ENCODE measurements around the gene SKIC8. TPM values are rescaled to one million over a fixed set of nuclear protein-coding genes. Genes with fewer than 3 reads are reported as not detected.

The SKIC8 gene
- total RNA-seq, 1 experiment from 2014 or later: 55.5 TPM

- no peak for DNase-seq (ENCODE audit: low spot score)
- no peaks in the 10 kb centered on the region for H3K36me3 ChIP-seq (ENCODE audit: insufficient read depth, low read length, poor library complexity, severe bottlenecking)
- H3K9me3 ChIP-seq (ENCODE audit: low read depth, low read length, poor library complexity, severe bottlenecking): no peaks in the 10 kb centered on the region
- BruUV-seq (replicated peaks): no TSS peak
- H3K4me1 ChIP-seq (ENCODE audit: insufficient read depth, low read length, poor library complexity, severe bottlenecking): peaks cover 9% of the 10 kb centered on the region
- H3K27ac ChIP-seq (ENCODE audit: low read depth, low read length, poor library complexity, severe bottlenecking): no peak overlapping the region
- H3K4me3 ChIP-seq (ENCODE audit: low read depth, low read length, poor library complexity, severe bottlenecking): no peak overlapping the region
- TF ChIP-seq EZH2 (IDR thresholded peaks at IDR 0.05; ENCODE audit: borderline replicate concordance, low read depth, low read length, poor library complexity, severe bottlenecking) (no peak), CTCF (conservative IDR thresholded peaks at IDR 0.05; ENCODE audit: low read depth, low read length) (no peak)
- no peaks in the 10 kb centered on the region for H3K27me3 ChIP-seq (replicated peaks; ENCODE audit: insufficient read depth, low read depth, low read length, poor library complexity)
- intact Hi-C loops (cut with micrococcal nuclease; ENCODE audit: unreplicated experiment): no loop called here
- ChIA-PET POLR2A (ENCODE audit: low non-redundant PET) (no interaction called here), CTCF (no interaction called here)
Measured at GRCh38 chr15:78312957-78313356, 13.5 kb upstream of the SKIC8 start.

- ChIA-PET CTCF (no interaction called here), POLR2A (ENCODE audit: low non-redundant PET) (no interaction called here)
- Histone ChIP-seq H3K9me3 (ENCODE audit: low read depth, low read length, poor library complexity, severe bottlenecking) (no peaks in the 10 kb centered on the region), H3K27ac (ENCODE audit: low read depth, low read length, poor library complexity, severe bottlenecking) (no peak overlapping the region), H3K4me3 (ENCODE audit: low read depth, low read length, poor library complexity, severe bottlenecking) (no peak overlapping the region), H3K36me3 (ENCODE audit: insufficient read depth, low read length, poor library complexity, severe bottlenecking) (no peaks in the 10 kb centered on the region), H3K27me3 (replicated peaks; ENCODE audit: insufficient read depth, low read depth, low read length, poor library complexity) (no peaks in the 10 kb centered on the region), H3K4me1 (ENCODE audit: insufficient read depth, low read length, poor library complexity, severe bottlenecking) (peaks cover 9% of the 10 kb centered on the region)
- no TSS peak for BruUV-seq (replicated peaks)
- intact Hi-C loops (cut with micrococcal nuclease; ENCODE audit: unreplicated experiment): no loop called here
- DNase-seq (ENCODE audit: low spot score): no peak
- TF ChIP-seq EZH2 (IDR thresholded peaks at IDR 0.05; ENCODE audit: borderline replicate concordance, low read depth, low read length, poor library complexity, severe bottlenecking): no peak
Measured at GRCh38 chr15:78312536-78312935, 13.1 kb upstream of the SKIC8 start.

GRCh38 chr15:78311292-78311691 lies 11.9 kb upstream of the SKIC8 start:
- H3K4me1 ChIP-seq (ENCODE audit: insufficient read depth, low read length, poor library complexity, severe bottlenecking): peaks cover 3% of the 10 kb centered on the region
- CTCF ChIA-PET: no interaction called here

More at GRCh38 chr15:78311292-78311691, 11.9 kb upstream of the SKIC8 start:
- POLR2A ChIA-PET (ENCODE audit: low non-redundant PET): no interaction called here
- no peaks in the 10 kb centered on the region for H3K36me3 ChIP-seq (ENCODE audit: insufficient read depth, low read length, poor library complexity, severe bottlenecking)
- TF ChIP-seq EZH2 (IDR thresholded peaks at IDR 0.05; ENCODE audit: borderline replicate concordance, low read depth, low read length, poor library complexity, severe bottlenecking) (no peak), CTCF (conservative IDR thresholded peaks at IDR 0.05; ENCODE audit: low read depth, low read length) (no peak)
- DNase-seq (ENCODE audit: low spot score): no peak
- H3K27ac ChIP-seq (ENCODE audit: low read depth, low read length, poor library complexity, severe bottlenecking): no peak overlapping the region
- no TSS peak for BruUV-seq (replicated peaks)
- H3K9me3 ChIP-seq (ENCODE audit: low read depth, low read length, poor library complexity, severe bottlenecking): no peaks in the 10 kb centered on the region
- H3K27me3 ChIP-seq (replicated peaks; ENCODE audit: insufficient read depth, low read depth, low read length, poor library complexity): no peaks in the 10 kb centered on the region
- intact Hi-C loops (cut with micrococcal nuclease; ENCODE audit: unreplicated experiment): no loop called here
- H3K4me3 ChIP-seq (ENCODE audit: low read depth, low read length, poor library complexity, severe bottlenecking): no peak overlapping the region

Data from A673 (cell line).